ENCODE results near the gene MFNG.
"Not testable (repeated sequence)": the region's sequence is repeated elsewhere in the genome, so short reads cannot be mapped to it uniquely, and the experiment has no call there.

MFNG gene

DNA sequence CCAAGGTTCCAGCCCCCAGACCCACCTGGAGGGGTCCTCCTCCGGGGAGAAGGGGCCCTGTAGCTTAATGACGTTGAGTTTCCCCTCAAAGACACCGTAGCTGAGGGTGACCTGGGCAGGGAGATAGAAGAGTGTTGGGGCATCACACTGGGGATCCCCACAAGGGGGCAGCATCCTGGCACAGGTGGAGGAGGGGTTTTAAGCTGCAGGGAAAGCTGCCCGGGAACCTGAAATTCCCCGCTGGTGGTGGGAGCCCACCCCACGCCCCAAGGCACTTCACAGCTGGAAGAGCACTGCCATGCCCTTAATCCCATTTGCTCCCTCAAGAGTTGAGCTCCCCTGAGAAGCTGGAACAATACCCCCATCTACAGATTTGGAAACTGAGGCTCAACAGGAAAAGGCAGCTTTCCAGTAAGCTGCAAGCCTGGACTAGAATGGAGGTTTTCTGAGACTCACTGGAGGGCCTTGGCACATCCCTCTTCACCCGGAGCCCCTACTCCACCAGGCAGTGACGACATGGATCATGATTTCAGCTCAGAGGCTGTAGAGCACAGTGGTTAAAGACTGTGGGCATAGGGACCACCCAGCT is 13.7 kb downstream of the MFNG start:
- DNase-seq (ENCODE audit: low read depth in 2 of 2) = peak; percentile 41 to 48
- no peak overlapping the region for H3K4me3 ChIP-seq (replicated peaks in 1 of 2; ENCODE audit: low read depth in 2 of 2, low read length in 2 of 2)
- TF ChIP-seq, protein P1, sequence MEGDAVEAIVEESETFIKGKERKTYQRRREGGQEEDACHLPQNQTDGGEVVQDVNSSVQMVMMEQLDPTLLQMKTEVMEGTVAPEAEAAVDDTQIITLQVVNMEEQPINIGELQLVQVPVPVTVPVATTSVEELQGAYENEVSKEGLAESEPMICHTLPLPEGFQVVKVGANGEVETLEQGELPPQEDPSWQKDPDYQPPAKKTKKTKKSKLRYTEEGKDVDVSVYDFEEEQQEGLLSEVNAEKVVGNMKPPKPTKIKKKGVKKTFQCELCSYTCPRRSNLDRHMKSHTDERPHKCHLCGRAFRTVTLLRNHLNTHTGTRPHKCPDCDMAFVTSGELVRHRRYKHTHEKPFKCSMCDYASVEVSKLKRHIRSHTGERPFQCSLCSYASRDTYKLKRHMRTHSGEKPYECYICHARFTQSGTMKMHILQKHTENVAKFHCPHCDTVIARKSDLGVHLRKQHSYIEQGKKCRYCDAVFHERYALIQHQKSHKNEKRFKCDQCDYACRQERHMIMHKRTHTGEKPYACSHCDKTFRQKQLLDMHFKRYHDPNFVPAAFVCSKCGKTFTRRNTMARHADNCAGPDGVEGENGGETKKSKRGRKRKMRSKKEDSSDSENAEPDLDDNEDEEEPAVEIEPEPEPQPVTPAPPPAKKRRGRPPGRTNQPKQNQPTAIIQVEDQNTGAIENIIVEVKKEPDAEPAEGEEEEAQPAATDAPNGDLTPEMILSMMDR (IDR thresholded peaks at IDR 0.05; ENCODE audit: low read depth, low read length) = peak; percentile 62

DNA sequence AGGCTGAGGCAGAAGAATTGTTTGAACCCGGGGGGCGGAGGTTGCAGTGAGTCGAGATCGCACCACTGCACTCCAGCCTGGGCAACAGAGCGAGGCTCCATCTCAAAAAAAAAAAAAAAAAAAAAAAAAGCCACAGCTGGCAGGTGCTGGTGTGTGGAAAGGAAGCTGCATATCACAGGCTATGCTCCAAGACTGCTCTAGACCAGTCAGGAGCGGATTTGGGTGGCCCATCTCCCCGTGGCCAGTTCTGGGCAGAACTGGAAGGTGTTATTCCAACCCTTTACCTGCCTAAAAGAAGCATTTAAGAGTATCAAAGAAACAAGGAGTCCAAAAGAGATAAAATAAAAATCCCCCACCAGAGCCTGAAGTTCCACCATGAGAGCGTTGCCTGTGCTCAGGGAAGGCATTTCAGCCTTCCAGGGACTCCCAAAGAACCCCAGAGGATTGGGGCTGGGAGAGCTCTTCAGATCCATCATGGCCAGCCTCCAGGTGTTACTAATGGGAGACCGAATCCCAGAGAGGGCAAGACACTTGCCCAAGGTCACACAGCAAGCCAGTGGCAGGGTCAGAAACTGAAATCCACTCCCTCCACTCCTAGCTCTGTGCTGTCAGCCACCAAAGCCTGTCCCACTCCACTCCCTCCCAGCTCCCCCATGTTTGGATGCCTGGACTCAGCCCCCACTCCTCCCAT is 14.3 kb downstream of the MFNG start:
- no peak for DNase-seq (ENCODE audit: low read depth in 2 of 2)
- no peak overlapping the region for H3K4me3 ChIP-seq (replicated peaks in 1 of 2; ENCODE audit: low read depth in 2 of 2, low read length in 2 of 2)
- TF ChIP-seq, protein P1 (IDR thresholded peaks at IDR 0.05; ENCODE audit: low read depth, low read length) = no peak

DNA sequence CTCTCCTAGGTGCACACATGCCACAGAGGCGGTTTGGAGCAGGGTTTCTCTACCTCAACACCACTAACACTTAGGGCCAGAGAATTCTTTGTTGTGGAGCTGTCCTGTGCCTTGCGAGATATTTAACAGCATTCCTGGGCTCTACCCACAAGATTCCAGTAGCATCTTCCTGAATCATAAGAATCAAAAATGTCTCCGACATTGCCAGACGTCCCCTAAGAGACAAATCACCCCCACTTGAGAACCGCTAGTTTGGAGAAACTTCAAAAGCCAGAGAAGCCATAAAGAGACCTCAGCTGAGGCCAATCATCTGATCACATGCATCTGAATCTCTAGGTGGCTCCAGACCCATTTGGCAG is 16.1 kb downstream of the MFNG start:
- TF ChIP-seq, protein P1 (IDR thresholded peaks at IDR 0.05; ENCODE audit: low read depth, low read length) = no peak
- DNase-seq (ENCODE audit: low read depth in 2 of 2) = no peak
- H3K4me3 ChIP-seq (replicated peaks in 1 of 2; ENCODE audit: low read depth in 2 of 2, low read length in 2 of 2) = no peak overlapping the region

DNA sequence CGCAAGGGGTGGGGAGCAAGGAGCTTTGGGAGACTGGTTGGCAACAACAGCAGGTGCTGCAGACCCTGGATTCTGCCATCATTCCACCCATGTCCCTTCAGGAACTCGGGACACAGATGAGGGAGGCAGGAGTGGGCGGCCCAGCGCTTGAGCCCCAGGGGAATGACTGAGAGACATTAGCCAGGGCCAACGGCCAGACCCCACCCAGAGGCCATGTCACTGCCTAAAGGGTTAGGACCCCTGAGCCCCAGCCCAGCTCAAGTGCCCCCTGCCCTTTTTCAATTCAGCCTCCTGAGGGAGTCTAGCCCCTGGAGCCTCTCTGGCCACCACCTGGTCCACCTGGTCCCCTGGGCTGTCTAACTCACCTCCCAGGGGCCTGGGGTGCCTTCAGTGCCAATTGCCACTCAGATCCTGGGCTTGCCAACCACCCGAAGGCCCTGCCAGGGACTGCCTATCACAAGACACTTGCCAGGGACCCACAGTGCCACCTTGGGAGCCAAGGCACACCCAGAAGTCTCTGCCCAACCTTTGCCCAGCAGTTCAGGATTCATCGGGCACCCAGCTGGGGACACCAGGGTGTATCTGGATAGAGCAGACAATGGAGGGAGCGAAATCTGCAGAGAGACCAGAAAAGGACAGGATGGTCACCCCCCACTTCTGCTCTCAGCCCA is 16.6 kb downstream of the MFNG start:
- TF ChIP-seq, protein P1 (IDR thresholded peaks at IDR 0.05; ENCODE audit: low read depth, low read length) = no peak
- H3K4me3 ChIP-seq (replicated peaks in 1 of 2; ENCODE audit: low read depth in 2 of 2, low read length in 2 of 2) = no peak overlapping the region
- DNase-seq (ENCODE audit: low read depth in 2 of 2) = no peak

DNA sequence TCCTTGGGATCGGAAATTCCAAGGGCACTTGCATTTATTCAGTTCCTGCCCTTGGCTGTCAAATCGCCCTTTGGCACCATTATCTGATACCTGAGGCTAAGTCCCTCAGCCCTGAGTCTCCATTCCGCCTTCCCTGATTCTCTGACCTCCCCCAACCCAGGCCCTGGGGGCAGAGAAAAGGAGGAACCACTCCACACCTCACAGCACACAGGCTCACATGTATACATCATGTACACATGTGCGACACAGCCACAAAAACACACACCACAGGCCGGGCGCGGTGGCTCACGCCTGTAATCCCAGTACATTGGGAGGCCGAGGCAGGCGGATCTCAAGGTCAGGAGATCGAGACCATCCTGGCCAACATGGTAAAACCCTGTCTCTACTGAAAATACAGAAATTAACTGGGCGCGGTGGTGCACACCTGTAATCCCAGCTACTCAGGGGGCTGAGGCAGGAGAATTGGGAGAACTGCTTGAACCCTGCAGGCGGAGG is 17.9 kb downstream of the MFNG start:
- H3K4me3 ChIP-seq (replicated peaks in 1 of 2; ENCODE audit: low read depth in 2 of 2, low read length in 2 of 2); DNase-seq (ENCODE audit: low read depth in 2 of 2): not testable (repeated sequence)

DNA sequence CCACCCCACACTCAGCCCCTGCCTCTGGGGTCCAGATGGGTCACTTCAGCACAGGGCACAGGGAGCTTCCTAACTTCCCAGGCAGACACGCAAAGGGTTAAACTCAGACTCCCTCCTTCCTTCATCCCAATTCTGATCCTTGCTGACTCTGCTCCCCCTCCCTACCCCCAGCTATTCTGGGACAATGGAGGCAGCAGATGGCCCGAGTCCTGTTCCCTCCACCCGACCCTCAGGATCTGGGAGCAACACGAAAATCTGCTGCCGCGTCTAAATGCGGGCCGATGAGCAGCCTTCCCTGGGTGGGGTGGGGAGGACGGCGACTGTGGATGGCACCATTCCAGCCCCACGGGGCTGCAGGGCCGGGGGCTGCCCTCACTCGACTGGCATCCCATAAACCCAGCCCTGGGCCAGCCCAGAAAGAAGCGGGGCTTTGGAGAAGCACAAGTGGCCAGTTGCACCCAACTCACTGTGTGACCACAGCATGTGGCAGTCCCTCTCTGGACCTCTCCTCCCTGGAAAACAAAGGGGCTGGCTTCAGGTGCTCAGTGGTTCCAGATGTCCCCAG is 18.7 kb downstream of the MFNG start:
- no peak overlapping the region for H3K4me3 ChIP-seq (replicated peaks in 1 of 2; ENCODE audit: low read depth in 2 of 2, low read length in 2 of 2)
- no peak for DNase-seq (ENCODE audit: low read depth in 2 of 2)
- TF ChIP-seq, protein P1 (IDR thresholded peaks at IDR 0.05; ENCODE audit: low read depth, low read length) = no peak

DNA sequence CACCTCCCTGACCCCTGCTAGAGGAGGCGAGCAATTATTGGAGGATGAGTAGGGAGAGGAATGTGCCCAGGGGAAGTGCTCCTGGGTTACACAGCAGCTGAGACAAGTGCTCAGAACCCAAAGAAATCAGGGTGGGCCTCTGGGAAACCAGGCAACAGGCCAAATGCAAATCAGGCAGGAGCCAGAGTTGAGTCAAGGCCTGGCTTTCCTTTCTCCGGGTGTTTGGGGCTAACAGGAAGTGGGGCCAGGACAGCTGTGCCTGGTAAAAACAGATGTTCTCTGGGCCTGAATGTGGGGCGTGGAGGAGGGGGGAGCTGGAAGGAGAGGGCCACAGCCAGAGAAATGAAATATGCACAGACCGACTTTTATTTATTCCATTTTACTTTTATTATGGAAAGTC is 22.0 kb downstream of the MFNG start:
- peak in 1 of 2 donors; percentile 35 for DNase-seq (ENCODE audit: low read depth in 2 of 2)
- no peak overlapping the region for H3K4me3 ChIP-seq (replicated peaks in 1 of 2; ENCODE audit: low read depth in 2 of 2, low read length in 2 of 2)
- TF ChIP-seq, protein P1 (IDR thresholded peaks at IDR 0.05; ENCODE audit: low read depth, low read length) = no peak
